HEK293 (cell line): Measurements from ENCODE around the gene ALDH4A1.

Experiments used
- GFI1B ChIP-seq: fragments of 450-650 bp; formaldehyde crosslinking; IDR thresholded peaks from 2 replicates; pipeline ENCODE4 v1.5.1; 2016; ENCODE audit warnings: missing biosample characterization, missing genetic modification characterization
- HOXA7 ChIP-seq: sonication (generic); formaldehyde crosslinking; IDR thresholded peaks from 2 replicates; pipeline ENCODE4 v1.8.1; 2022; ENCODE audit warnings: missing genetic modification reagents, borderline replicate concordance
- HOXD13 ChIP-seq: sonication (generic); formaldehyde crosslinking; IDR thresholded peaks from 2 replicates; pipeline ENCODE4 v1.8.0; 2022; ENCODE audit warnings: missing genetic modification reagents, borderline replicate concordance
- KLF1 ChIP-seq: fragments of 450-650 bp; formaldehyde crosslinking; IDR thresholded peaks from 2 replicates; pipeline ENCODE4 v1.5.1; 2016; ENCODE audit warnings: missing biosample characterization, missing genetic modification characterization
- ZBTB1 ChIP-seq: fragments of 450-650 bp; formaldehyde crosslinking; IDR thresholded peaks from 2 replicates; pipeline ENCODE4 v1.5.1; 2016; ENCODE audit warnings: missing biosample characterization, missing genetic modification characterization
- ZBTB7A ChIP-seq: fragments of 450-650 bp; formaldehyde crosslinking; IDR thresholded peaks from 2 replicates; pipeline ENCODE4 v1.5.1; 2016; ENCODE audit warnings: low read depth, missing biosample characterization, missing genetic modification characterization
- ZBTB8A ChIP-seq: fragments of 450-650 bp; formaldehyde crosslinking; IDR thresholded peaks from 2 replicates; pipeline ENCODE4 v1.5.1; 2016; ENCODE audit warnings: missing biosample characterization, missing genetic modification characterization
- ZFHX2 ChIP-seq: fragments of 450-650 bp; formaldehyde crosslinking; conservative IDR thresholded peaks from 2 replicates; pipeline ENCODE4 v1.5.1; 2016; ENCODE audit warnings: missing biosample characterization, missing genetic modification characterization
- ZFP69B ChIP-seq: fragments of 450-650 bp; formaldehyde crosslinking; IDR thresholded peaks from 2 replicates; pipeline ENCODE4 v1.5.1; 2016; ENCODE audit warnings: missing biosample characterization, missing genetic modification characterization
- ZNF473 ChIP-seq: fragments of 450-650 bp; formaldehyde crosslinking; IDR thresholded peaks from 2 replicates; pipeline ENCODE4 v1.5.1; 2017; ENCODE audit warnings: missing biosample characterization, missing genetic modification characterization
- ZNF555 ChIP-seq: fragments of 450-650 bp; formaldehyde crosslinking; conservative IDR thresholded peaks from 2 replicates; pipeline ENCODE4 v1.5.1; 2017; ENCODE audit warnings: missing biosample characterization, mild to moderate bottlenecking, missing genetic modification characterization, inconsistent platforms
- ZNF560 ChIP-seq: fragments of 450-650 bp; formaldehyde crosslinking; IDR thresholded peaks from 2 replicates; pipeline ENCODE4 v1.5.1; 2017; ENCODE audit warnings: missing biosample characterization, missing genetic modification characterization, borderline replicate concordance
- ZNF624 ChIP-seq: fragments of 450-650 bp; formaldehyde crosslinking; IDR thresholded peaks from 2 replicates; pipeline ENCODE4 v1.5.1; 2017; ENCODE audit warnings: missing biosample characterization, missing genetic modification characterization
- ZSCAN23 ChIP-seq: fragments of 450-650 bp; formaldehyde crosslinking; IDR thresholded peaks from 2 replicates; pipeline ENCODE4 v1.5.1; 2016; ENCODE audit warnings: missing biosample characterization, missing genetic modification characterization
- ZXDB ChIP-seq: fragments of 450-650 bp; formaldehyde crosslinking; IDR thresholded peaks from 2 replicates; pipeline ENCODE4 v1.5.1; 2016; ENCODE audit warnings: missing biosample characterization, missing genetic modification characterization
- TF ChIP-seq, protein P1 (sequence below): fragments of 450-650 bp; formaldehyde crosslinking; IDR thresholded peaks from 2 replicates; pipeline ENCODE4 v1.5.1; 2016; ENCODE audit warnings: missing biosample characterization, missing genetic modification characterization, borderline replicate concordance
- TF ChIP-seq, protein P2 (sequence below): fragments of 450-650 bp; formaldehyde crosslinking; IDR thresholded peaks from 2 replicates; pipeline ENCODE4 v1.5.1; 2016; ENCODE audit warnings: missing biosample characterization, missing genetic modification characterization
- TF ChIP-seq, protein P3 (sequence below): fragments of 450-650 bp; formaldehyde crosslinking; IDR thresholded peaks from 2 replicates; pipeline ENCODE4 v1.5.1; 2016; ENCODE audit warnings: missing biosample characterization, missing genetic modification characterization
- TF ChIP-seq, protein P4 (sequence below): IDR thresholded peaks from 2 replicates; pipeline ENCODE4 v1.6.1; 2011; ENCODE audit warnings: mild to moderate bottlenecking, low read depth, low read length, borderline replicate concordance

The ALDH4A1 gene

DNA sequence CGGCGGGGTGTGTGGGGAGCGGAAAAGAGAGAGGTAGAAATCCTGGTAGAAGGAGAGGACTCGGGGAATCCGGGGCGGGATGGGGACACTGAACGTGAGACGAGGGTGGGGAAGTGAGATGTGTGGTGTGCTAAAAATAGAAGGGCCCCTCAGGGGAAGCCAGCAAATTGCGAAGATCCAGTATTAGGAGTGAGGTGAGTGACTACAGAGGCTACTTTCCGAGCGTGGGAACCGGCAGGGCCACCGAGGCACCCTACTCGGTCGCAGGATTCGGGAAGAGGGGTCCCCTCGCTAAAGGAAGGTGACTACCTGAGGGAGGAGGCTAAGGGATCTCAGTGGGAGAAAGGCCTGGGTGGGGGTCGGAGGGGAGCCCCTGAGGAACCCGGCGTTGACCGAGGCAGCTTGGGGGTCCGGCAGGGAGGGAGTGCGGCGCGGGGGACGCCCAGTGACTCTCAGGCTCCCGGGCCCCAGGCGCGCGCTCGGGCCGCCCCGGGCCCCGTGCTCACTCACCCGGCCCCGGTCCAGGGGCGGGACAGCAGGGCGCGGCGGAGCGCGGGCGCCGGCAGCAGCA lies 318 bp downstream of the ALDH4A1 start (continued):
- TF ChIP-seq, protein P1, sequence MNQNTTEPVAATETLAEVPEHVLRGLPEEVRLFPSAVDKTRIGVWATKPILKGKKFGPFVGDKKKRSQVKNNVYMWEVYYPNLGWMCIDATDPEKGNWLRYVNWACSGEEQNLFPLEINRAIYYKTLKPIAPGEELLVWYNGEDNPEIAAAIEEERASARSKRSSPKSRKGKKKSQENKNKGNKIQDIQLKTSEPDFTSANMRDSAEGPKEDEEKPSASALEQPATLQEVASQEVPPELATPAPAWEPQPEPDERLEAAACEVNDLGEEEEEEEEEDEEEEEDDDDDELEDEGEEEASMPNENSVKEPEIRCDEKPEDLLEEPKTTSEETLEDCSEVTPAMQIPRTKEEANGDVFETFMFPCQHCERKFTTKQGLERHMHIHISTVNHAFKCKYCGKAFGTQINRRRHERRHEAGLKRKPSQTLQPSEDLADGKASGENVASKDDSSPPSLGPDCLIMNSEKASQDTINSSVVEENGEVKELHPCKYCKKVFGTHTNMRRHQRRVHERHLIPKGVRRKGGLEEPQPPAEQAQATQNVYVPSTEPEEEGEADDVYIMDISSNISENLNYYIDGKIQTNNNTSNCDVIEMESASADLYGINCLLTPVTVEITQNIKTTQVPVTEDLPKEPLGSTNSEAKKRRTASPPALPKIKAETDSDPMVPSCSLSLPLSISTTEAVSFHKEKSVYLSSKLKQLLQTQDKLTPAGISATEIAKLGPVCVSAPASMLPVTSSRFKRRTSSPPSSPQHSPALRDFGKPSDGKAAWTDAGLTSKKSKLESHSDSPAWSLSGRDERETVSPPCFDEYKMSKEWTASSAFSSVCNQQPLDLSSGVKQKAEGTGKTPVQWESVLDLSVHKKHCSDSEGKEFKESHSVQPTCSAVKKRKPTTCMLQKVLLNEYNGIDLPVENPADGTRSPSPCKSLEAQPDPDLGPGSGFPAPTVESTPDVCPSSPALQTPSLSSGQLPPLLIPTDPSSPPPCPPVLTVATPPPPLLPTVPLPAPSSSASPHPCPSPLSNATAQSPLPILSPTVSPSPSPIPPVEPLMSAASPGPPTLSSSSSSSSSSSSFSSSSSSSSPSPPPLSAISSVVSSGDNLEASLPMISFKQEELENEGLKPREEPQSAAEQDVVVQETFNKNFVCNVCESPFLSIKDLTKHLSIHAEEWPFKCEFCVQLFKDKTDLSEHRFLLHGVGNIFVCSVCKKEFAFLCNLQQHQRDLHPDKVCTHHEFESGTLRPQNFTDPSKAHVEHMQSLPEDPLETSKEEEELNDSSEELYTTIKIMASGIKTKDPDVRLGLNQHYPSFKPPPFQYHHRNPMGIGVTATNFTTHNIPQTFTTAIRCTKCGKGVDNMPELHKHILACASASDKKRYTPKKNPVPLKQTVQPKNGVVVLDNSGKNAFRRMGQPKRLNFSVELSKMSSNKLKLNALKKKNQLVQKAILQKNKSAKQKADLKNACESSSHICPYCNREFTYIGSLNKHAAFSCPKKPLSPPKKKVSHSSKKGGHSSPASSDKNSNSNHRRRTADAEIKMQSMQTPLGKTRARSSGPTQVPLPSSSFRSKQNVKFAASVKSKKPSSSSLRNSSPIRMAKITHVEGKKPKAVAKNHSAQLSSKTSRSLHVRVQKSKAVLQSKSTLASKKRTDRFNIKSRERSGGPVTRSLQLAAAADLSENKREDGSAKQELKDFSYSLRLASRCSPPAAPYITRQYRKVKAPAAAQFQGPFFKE: no peak
- TF ChIP-seq ZBTB1 (tag by site-specific recombination) (no peak), HOXD13 (CRISPR knock-in tag) (no peak), ZBTB8A (tag by site-specific recombination) (0 out of 2 replicates have a peak, but pooled peaks have one; percentile 8), ZXDB (no peak), GFI1B (tag by site-specific recombination) (no peak), HOXA7 (CRISPR knock-in tag) (no peak), ZNF473 (tag by site-specific recombination) (no peak), ZFHX2 (tag by site-specific recombination) (no peak), ZNF560 (tag by site-specific recombination) (no peak), ZNF555 (tag by site-specific recombination) (no peak), ZNF624 (tag by site-specific recombination) (no peak), ZBTB7A (tag by site-specific recombination) (no peak), ZSCAN23 (no peak), KLF1 (0 out of 2 replicates have a peak, but pooled peaks have one; percentile 17), ZFP69B (tag by site-specific recombination) (peak; percentile 17; the same call in 1 of the 2 replicates)
- TF ChIP-seq, protein P2, sequence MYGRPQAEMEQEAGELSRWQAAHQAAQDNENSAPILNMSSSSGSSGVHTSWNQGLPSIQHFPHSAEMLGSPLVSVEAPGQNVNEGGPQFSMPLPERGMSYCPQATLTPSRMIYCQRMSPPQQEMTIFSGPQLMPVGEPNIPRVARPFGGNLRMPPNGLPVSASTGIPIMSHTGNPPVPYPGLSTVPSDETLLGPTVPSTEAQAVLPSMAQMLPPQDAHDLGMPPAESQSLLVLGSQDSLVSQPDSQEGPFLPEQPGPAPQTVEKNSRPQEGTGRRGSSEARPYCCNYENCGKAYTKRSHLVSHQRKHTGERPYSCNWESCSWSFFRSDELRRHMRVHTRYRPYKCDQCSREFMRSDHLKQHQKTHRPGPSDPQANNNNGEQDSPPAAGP: peak; percentile 18
- TF ChIP-seq, protein P3, sequence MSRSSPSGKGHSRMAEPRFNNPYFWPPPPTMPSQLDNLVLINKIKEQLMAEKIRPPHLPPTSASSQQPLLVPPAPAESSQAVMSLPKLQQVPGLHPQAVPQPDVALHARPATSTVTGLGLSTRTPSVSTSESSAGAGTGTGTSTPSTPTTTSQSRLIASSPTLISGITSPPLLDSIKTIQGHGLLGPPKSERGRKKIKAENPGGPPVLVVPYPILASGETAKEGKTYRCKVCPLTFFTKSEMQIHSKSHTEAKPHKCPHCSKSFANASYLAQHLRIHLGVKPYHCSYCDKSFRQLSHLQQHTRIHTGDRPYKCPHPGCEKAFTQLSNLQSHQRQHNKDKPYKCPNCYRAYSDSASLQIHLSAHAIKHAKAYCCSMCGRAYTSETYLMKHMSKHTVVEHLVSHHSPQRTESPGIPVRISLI (tag by site-specific recombination): no peak
- TF ChIP-seq, protein P4, sequence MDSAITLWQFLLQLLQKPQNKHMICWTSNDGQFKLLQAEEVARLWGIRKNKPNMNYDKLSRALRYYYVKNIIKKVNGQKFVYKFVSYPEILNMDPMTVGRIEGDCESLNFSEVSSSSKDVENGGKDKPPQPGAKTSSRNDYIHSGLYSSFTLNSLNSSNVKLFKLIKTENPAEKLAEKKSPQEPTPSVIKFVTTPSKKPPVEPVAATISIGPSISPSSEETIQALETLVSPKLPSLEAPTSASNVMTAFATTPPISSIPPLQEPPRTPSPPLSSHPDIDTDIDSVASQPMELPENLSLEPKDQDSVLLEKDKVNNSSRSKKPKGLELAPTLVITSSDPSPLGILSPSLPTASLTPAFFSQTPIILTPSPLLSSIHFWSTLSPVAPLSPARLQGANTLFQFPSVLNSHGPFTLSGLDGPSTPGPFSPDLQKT: no peak
